GM18502 (cell line): ENCODE results near the gene UST.
A peak's percentile ranks its signal among the peaks of the same experiment; 100 is the strongest.
"Not testable (repeated sequence)": the region's sequence is repeated elsewhere in the genome, so short reads cannot be mapped to it uniquely, and the experiment has no call there.

Experiments used
- ATAC-seq: cut with Tn5 transposase; IDR thresholded peaks from one replicate; pipeline ENCODE4 v1.9.1; 2021; ENCODE audit warnings: mild to moderate bottlenecking; ENCODE audit not compliant: unreplicated experiment, poor library complexity

The UST gene

GRCh38 chr6:148829415-148830101, 82.7 kb downstream of the UST start:
- ATAC-seq = no peak

GRCh38 chr6:148830614-148831013, 83.8 kb downstream of the UST start:
- ATAC-seq = no peak

GRCh38 chr6:148831064-148831463, 84.2 kb downstream of the UST start:
- peak; percentile 69 for ATAC-seq

GRCh38 chr6:148831531-148831930, 84.7 kb downstream of the UST start:
- ATAC-seq = peak; percentile 9

GRCh38 chr6:148835920-148836441, 89.2 kb downstream of the UST start:
- ATAC-seq = no peak

- no peak for ATAC-seq
Observed at GRCh38 chr6:148836751-148837150, 89.9 kb downstream of the UST start.

GRCh38 chr6:148837941-148838340, 91.1 kb downstream of the UST start:
- no peak for ATAC-seq

- no peak for ATAC-seq
Observed at GRCh38 chr6:148839044-148839443, 92.2 kb downstream of the UST start.

GRCh38 chr6:148840256-148840655, 93.4 kb downstream of the UST start:
- ATAC-seq = no peak

- ATAC-seq = no peak
Observed at GRCh38 chr6:148842296-148843019, 95.6 kb downstream of the UST start.

GRCh38 chr6:148845464-148845863, 98.6 kb downstream of the UST start:
- no peak for ATAC-seq

- ATAC-seq = no peak
Observed at GRCh38 chr6:148846778-148847761, 100.2 kb downstream of the UST start.

- ATAC-seq = no peak
Observed at GRCh38 chr6:148848915-148849314, 102.1 kb downstream of the UST start.

- ATAC-seq = not testable (repeated sequence)
Observed at GRCh38 chr6:148849449-148849848, 102.6 kb downstream of the UST start.

GRCh38 chr6:148850964-148851363, 104.1 kb downstream of the UST start:
- no peak for ATAC-seq

GRCh38 chr6:148851683-148852556, 105.1 kb downstream of the UST start:
- ATAC-seq = no peak

- ATAC-seq = no peak
Observed at GRCh38 chr6:148852688-148853087, 105.9 kb downstream of the UST start.

GRCh38 chr6:148853113-148853512, 106.3 kb downstream of the UST start:
- ATAC-seq = not testable (repeated sequence)

- no peak for ATAC-seq
Observed at GRCh38 chr6:148854096-148854495, 107.3 kb downstream of the UST start.

GRCh38 chr6:148854992-148855391, 108.2 kb downstream of the UST start:
- ATAC-seq = no peak
